HG03025 (cell line): ENCODE measurements around the gene KDM1B.
A peak's percentile ranks its signal among the peaks of the same experiment; 100 is the strongest.
"Not testable (repeated sequence)": the region's sequence is repeated elsewhere in the genome, so short reads cannot be mapped to it uniquely, and the experiment has no call there.

Experiments used
- ATAC-seq: cut with Tn5 transposase; IDR thresholded peaks from one replicate; pipeline ENCODE4 v1.9.1; 2021; ENCODE audit warnings: mild to moderate bottlenecking, moderate library complexity; ENCODE audit not compliant: unreplicated experiment, low FRiP score

Gene KDM1B

DNA sequence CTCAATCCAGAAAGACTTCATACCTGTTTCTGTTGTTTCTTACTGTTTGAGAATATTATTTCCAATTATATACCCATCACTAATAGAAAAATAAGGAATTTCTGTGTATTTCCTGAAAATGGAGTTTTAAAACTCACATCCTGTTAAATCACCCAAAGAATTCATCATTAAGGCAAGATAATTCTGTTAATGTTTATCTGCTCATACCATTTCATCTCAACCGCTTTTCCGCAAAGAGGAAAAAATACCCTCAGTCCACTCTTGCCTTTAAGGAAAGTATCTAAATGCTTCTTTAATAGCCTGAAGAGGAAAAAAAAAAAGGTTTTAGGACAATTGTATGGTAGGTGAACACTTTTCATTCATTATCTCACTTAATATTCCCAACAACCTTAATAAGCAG, 7.6 kb upstream of the KDM1B start:
- no peak for ATAC-seq

DNA sequence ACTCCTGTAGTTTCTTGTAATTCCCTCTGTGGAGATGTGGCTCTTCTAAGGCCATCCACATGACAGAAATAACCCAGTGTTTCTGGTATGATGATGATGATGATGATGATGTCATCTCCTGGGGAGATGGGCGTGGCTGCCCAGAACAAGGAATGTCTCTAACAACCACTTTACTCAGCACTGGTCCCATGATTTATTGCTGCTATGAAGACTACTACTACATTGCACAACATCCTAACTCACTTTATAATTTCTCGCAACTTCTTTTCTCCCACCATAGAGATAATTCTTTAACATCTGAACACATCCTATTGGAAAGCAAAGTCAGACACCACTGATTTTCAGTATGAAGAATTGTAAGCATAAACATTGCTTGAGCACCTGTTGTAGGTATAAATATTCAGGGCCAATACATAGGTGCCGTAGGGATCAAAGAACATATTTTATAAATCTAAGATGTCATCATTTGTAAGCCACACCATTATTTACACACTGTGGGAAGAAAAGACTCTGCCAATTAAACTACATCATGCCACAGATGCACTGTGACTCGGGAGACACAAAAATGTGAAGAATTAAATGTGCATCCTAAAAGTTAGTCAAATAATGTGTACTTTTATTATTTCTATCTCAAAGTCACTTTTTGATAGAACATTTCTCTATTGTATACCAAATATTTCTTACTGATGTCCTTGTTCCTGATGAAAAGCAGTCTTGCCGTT, 6.8 kb upstream of the KDM1B start:
- no peak for ATAC-seq

DNA sequence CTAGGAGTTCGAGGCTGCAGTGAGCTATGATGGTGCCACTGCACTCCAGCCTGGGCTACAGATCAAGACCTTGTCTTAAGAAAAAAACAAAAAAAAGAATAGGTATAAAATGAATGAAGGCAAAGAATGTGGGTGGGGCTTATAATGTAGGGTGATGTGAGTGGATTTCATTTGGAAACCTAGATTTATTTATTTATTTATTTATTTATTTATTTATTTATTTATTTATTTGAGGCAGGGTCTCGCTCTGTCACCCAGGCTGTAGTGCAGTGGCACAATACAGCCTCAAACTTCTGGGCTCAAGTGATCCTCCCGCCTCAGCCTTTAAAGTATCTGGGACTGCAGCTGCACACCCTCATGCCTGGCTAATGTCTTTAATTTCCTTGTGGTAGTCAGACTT, 3.8 kb upstream of the KDM1B start:
- ATAC-seq = not testable (repeated sequence)

DNA sequence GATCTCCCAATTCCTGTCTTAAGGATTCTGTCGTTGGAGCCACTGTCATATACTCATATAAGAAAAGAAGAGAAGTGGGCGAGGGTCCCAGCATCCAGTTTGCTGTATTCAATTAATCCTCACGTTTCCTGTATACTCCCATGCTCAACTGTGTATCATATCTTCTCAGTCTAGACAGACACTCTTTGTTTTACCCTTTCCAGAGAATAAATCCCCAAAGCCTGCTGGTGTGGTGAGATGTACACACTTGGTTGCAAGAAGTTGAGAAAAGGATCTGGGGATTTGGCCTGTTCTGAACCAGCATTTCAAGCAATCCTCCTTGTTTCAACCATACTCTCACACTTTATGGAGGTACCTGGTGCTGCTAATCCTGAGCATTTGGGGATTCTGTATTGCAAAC, 3.4 kb upstream of the KDM1B start:
- ATAC-seq = no peak

DNA sequence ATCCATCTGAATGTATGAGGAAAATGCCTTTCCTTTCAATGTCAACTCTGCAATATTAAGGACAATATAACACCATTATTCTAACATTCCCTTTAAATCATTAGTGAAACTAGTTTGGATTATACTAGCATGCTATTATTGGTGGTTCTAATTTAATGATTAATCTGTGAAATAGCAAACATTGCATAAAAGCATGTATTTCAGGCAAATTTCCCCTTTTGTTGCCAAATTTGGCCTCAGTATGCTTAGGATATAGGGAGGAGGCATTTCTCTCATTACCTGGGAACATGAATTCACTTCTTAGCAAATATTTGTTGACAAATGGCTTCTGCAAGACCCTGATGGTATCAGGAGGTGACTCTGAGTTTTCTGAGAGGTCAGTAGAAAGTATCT, 1.9 kb upstream of the KDM1B start:
- no peak for ATAC-seq

DNA sequence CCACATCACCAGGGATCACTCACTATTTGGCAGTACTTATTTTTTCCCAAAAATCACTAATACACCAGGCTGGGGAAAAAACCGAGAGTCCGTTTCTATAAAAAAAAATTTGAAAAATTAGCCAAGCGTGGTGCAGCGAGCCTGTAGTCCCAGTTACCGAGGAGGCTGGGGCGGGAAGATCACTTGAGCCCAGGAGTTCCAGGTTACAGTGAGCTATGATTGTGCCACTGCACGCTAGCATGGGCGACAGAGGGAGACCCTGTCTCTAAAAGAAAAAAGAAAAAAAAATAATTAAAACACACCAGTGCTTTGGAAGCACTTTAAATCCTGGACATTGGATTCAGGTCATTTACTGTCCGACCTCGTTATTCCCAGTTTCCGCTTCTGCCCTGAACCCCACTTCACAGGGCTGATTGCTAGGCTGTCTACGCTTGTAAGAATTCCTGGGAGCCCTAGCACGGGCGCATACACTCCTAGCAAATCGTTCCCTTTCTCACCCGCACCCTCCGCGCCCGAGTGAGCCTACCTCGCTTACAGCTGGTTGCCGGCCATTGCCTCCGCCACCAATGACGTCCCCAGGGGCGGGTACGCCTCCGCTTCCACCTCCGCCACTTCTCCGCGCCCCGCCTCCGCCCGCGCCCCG, 594 bp upstream of the KDM1B start, which contains the start of gene TPMT:
Gene TPMT, minus strand, starts transcription at position 571 of the 643 bp plus-strand sequence. CDS start 5,950 bp downstream, outside the sequence.
- ATAC-seq = peak; percentile 54

DNA sequence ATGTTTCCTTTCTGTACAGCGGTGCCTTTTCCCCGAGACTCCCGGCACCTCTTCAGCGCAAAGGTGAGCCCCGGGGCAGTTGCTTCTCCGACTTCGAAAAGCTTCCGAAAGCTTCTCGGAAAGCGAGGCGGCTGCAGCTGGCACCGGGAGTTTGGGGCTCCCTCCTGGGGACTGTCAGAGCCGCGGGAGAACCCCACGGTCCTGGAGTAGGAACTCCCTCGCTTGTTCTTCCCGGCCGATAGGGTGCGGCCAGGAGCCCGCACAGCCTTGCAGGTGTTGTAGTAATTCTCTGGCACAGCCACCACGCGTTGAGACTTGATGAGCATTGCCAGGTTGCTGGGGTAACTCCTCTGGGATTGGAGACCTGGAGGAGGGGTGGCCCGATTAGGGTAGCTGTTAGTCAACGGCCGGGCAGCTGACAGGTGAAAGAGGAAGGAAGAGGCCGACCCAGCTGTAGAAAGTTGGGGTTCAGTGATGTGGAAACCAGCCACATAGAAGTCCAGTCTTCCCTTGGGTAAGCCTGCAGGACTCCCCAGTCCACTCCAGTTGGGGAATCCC, 721 bp downstream of the KDM1B start:
- ATAC-seq = peak; percentile 35

DNA sequence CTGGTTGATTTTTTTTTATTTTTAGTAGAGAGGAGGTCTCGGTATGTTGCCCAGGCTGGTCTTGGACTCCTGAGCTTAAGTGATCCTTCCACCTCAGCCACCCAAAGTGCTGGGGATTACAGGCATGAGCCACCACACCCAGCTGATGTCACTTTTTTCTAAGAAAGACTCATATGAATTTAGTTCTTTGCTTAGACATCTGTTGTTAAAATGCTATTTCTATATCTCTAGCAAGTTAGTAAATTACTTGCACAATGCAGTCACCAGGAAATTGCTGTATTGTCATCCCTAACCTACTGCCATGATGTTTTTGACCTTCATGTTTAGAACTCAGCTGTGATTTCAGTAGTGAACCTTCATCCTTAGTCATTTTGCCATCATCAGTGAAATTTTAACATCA, 5.7 kb downstream of the KDM1B start:
- ATAC-seq = no peak

DNA sequence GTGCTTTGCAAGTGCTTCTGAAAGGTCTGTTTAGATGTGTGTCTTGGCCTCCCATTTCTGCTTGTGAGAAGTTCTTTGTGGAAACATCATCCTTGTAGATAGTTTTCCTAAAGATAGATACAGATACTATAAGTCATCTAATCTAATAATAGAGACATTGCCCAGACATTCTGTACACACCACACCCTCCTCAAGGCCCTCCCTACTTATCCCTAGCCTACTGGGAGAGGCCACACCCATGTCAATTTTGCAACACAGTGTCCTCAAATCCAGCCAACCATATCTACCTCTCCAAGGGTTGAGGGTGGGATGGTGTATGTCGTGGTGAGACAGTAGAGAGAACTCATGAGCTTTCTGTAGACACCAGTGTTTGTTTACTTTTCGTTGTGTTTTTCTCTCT, 6.2 kb downstream of the KDM1B start:
- ATAC-seq = no peak

DNA sequence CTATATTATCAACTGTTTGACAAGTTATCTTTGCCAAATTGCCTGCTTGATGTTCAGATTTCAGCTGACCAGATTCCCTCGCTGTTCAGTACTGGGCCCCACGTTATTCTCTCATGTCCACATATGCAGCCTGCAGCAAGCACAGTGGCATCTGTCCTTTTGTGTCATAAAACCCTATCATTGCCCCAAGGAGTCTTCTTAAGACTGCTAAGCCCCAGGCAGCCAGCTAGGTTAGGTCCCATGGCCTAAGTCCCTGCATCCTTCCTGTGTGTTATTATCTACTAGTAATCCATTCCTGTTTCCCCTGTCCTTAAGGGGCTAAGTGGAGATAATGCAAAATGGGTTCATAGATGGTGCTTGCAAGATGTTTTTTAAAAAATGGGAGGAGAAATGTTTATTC, 7.2 kb downstream of the KDM1B start:
- ATAC-seq = no peak

DNA sequence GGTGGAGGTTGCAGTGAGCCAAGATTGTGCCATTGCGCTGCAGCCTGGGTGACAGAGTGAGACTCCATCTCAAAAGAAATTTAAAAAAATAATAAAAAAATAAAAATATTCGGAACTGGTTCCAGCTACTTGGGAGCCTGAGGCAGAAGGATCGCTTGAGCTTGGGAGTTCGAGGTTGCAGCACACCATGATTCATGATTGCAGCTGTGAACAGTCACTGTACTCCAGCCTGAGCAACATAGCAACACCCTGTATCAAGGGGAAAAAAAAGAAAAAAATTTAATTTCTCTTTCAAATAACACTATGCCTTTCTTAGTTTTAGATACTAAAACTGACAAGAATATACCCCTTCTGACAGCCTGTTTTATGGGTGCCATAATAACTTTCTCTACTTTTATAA, 10.5 kb downstream of the KDM1B start:
- no peak for ATAC-seq

DNA sequence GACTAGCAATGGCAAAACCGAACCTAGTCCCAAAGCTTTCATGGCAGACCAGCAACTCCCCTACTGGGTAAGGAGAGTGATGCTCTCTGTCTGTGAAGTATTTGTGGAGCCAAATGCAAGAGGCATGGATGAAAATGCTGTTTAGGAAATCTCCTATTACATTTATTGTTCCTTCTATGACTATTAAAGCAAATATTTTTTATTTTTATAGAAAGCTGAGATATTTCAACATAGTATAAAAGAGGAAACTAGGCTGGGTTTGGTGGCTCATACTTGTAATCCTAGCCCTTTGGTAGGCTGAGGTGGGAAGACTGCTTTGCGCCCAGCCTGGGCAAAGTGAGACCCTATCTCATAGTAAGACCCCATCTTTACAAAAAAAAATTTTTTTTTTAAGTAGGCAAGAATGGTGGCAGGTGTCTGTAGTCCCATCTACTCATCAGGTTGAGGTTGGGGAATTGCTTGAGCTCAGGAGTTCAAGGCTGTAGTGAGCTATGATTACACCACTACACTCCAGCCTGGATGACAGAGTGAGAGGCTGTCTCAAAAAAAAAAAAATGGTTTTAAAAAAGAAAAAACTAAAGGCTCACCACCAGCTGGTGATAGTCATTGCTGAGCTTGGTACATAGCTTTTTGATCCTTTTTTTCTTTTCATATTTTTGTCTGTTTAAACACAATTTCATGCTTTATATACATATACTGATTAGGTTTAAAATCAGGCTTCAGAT, 11.3 kb downstream of the KDM1B start:
- ATAC-seq = no peak

DNA sequence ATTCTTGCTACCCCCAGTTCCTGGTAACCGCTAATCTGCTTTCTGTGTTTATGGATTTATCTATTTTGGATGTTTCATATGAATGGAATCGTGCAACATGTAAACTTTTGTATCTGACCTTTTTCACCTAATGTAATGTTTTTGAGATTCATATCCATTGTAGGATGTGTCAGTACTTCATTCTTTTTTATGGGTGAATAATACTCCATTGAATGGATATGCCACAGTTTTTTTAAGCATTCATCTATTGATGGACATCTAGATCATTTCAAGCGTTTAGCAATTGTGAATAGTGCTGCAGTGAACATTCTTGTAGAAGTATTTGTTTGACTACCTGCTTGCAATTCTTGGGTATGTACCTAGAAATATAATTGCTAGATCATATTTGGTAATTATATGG, 13.0 kb downstream of the KDM1B start:
- ATAC-seq = no peak

DNA sequence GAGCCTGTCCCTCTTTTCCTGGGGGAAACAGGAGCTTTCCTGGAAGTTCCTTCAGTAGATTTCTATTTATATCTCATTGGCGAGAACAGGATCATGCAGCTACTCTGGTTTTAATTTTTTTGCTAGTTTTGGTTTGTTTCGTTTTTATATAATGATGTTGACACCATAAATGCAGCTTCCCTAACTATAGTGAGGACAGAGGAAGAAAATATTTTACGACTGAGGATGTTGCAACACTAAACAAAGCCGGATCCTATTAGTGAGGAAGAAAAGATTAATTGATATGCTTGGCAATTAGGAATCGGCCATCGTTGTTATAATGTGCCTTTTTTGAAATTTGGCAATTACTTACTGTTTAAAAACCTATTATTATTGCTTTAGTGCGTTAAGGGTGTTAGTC, 16.6 kb downstream of the KDM1B start:
- ATAC-seq = no peak

DNA sequence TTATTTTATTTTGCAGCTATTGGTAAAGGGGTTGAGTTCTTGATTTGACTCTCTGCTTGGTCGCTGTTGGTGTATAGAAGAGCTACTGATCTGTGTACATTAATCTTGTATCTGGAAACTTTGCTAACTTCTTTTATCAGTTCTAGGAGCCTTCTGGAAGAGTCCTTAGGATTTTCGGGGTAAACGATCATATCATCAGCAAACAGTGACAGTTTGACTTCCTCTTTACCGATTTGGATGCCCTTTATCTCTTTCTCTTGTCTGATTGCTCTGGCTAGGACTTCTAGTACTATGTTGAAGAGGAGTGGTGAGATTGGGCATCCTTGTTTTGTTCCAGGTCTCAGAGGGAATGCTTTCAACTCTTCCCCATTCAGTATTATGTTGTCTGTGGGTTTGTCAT, 21.0 kb downstream of the KDM1B start:
- ATAC-seq = not testable (repeated sequence)

DNA sequence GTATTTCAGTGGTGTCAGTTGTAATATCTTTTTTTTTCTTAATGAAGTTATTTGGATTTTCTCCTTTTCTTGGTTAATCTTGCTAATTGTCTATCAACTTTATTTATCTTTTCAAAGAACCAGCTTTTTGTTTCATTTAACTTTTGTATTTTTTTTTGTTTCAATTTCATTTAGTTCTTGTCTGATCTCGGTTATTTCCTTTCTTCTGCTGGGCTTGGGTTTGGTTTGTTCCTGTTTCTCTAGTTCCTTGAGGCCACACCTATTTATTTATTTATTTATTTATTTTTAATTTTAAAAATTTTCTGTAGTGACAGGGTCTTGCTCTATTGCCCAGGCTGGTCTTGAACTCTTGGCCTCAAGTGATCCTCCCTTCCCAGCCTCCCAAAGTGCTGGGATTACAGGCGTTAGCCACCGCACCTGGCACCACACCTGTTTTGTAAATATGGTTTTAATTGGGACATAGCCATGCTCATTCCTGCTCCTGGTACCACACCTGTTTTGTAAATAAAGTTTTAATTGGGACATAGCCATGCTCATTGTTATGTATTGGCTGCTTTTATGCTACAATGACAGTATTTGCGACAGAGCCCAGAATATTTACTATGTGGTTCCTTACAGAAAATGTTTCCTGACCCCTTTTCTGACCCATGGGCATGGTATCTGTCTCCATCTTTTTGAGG, 22.2 kb downstream of the KDM1B start:
- no peak for ATAC-seq

DNA sequence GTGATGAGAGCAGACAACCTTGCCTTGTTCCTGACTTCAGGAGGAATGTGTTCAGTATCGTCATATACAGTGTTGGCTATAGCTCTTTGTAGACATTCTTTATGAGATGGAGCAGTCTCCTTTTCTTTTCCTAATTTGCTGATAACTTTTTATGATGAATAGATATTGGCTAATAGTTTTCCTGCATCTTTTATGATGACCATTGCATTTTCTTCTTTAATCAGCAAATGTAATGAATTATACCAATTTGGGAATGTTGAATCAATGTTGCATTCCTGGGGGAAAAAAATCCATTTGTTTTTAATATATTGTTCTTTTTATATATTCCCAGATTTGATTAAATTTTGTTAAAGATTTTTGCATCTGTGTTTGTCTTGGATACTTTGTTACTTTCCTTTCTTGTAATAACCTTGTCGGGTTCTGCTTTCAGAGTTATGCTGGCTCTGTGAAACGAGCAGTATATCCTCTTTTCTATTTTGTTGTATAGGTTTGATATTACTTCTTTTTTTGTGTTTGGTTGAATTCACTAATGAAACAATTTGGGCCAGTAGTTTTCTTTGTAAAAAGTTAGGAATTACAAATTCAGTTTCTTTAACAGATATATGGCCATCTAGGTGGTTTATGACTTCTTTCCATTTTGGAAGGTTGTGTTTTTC, 23.9 kb downstream of the KDM1B start:
- no peak for ATAC-seq

DNA sequence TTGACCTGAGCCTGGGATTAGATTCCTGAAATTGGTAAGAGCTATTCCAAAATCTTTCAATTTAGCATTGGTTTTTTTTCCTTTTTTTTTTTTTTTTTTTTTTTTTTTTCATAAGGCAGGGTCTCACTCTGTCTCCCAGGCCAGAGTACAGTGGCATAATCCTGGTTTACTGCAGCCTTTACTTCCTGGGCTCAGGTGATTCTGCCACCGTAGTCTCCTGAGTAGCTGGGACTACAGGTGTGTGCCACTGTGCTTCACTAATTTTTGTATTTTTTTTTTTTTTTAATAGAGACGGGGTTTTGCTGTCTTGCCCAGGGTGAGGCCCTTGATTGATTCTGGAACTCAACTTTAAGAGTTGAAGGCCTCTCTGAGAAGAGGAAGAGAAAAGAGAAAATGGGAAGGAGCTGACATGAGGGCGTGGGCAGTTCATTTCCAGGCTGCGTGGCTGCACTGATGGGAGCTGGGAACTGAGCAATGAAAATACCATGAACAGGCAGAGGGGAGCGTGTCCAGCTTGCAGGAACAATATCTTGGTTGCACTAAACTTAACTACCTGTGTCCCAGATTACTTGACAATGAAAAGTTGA, 24.6 kb downstream of the KDM1B start:
- no peak for ATAC-seq

DNA sequence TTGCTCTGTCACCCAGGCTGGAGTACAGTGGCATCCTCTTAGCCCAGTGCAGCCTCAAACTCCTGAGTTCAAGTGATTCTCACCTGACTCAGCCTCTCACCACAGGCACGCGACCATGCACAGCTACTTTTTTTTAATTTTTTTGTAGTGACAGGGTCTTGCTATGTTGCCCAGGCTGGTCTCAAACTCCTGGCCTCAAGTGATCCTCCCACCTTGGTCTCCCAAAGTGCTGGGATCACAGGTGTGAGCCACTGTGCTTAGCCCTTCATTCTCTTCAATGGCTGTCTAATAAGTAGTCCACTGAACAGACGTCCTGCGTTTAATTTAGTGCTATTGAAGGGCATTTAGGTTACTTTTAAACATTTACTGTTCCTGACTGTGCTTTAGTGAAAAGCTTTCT, 27.3 kb downstream of the KDM1B start:
- ATAC-seq = no peak

DNA sequence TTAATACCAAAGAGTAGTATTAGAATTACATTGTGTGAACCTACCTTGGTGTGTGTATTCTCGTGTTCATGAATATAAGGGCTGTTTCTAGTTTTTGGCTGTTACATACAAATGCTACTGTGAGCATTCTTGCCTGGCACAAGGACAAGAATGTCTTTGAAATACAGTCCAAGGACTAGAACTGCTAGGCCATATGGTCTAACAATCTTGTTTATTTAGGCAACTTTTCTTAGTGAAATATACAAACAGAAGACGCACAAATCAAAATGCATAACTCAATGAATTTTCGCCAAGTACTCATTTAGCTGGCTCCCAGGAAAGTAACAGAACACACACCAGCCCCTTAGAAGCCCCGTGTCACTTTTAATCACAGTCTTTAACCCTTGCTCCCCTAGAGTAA, 28.5 kb downstream of the KDM1B start:
- ATAC-seq = no peak
